Measurements from ENCODE around the gene PRAMEF5. TPM values are rescaled to one million over a fixed set of nuclear protein-coding genes. Genes with fewer than 3 reads are reported as not detected.
"Not testable (repeated sequence)": the region's sequence is repeated elsewhere in the genome, so short reads cannot be mapped to it uniquely, and the experiment has no call there.

PRAMEF5 gene
- not detected for total RNA-seq (2013)
- polyA plus RNA-seq (not detected), polyA minus RNA-seq (not detected in 2 replicates), total RNA-seq (0 to 0.58 (median 0) reads per million in 11 experiments)

GRCh38 chr1:13253898-13254297 is at the start of gene PRAMEF5:
Gene PRAMEF5, plus strand, starts transcription at chr1:13254198. Its CDS starts 5,071 bp downstream, at chr1:13259269.
- not testable (repeated sequence) for H3K9me3 ChIP-seq (replicated peaks in 1 of 2; ENCODE audit: control insufficient read depth in 1 of 2, insufficient read depth in 1 of 2, low read length in 2 of 2)

GRCh38 chr1:13208712-13209111 is 45.3 kb upstream of the PRAMEF5 start:
- H3K27ac ChIP-seq (ENCODE audit: low read depth in 1 of 2, low read length in 2 of 2); H3K9me3 ChIP-seq (replicated peaks in 1 of 2; ENCODE audit: control insufficient read depth in 1 of 2, insufficient read depth in 1 of 2, low read length in 2 of 2); H3K27me3 ChIP-seq (ENCODE audit: control insufficient read depth in 2 of 2, insufficient read depth in 2 of 2, low read length in 2 of 2); H3K4me1 Mint-ChIP-seq; H3K4me3 ChIP-seq (replicated peaks in 1 of 3; ENCODE audit: low read depth in 2 of 3, low read length in 3 of 3); H3K9me3 Mint-ChIP-seq; H3K9ac ChIP-seq (ENCODE audit: insufficient read depth, low read length, poor library complexity, severe bottlenecking); H4K20me1 ChIP-seq (ENCODE audit: insufficient read depth, low read length); DNase-seq; H3K4me2 ChIP-seq (replicated peaks; ENCODE audit: extremely low read depth, low read length, poor library complexity, severe bottlenecking); H3K36me3 Mint-ChIP-seq; intact Hi-C loops (cut with micrococcal nuclease); H3K4me3 Mint-ChIP-seq; H3K36me3 ChIP-seq (replicated peaks in 1 of 2; ENCODE audit: control insufficient read depth in 1 of 2, insufficient read depth in 2 of 2, low read length in 2 of 2); H3K79me2 ChIP-seq (ENCODE audit: insufficient read depth, low read length); H3K4me1 ChIP-seq (ENCODE audit: control insufficient read depth in 1 of 2, insufficient read depth in 2 of 2, low read length in 2 of 2); H3K27ac Mint-ChIP-seq; H2AFZ ChIP-seq (ENCODE audit: insufficient read depth, low read depth, low read length, poor library complexity, severe bottlenecking); H3K27me3 Mint-ChIP-seq (ENCODE audit: low read depth in 3 of 3): not testable (repeated sequence)
- no CpG with 5 or more reads among the region's 9 CpGs for WGBS (ENCODE audit: insufficient coverage)

More at GRCh38 chr1:13253898-13254297, at the start of gene PRAMEF5:
- H3K79me2 ChIP-seq (ENCODE audit: insufficient read depth, low read length); intact Hi-C loops (cut with micrococcal nuclease); H3K4me3 Mint-ChIP-seq; H3K4me2 ChIP-seq (replicated peaks; ENCODE audit: extremely low read depth, low read length, poor library complexity, severe bottlenecking); H2AFZ ChIP-seq (ENCODE audit: insufficient read depth, low read depth, low read length, poor library complexity, severe bottlenecking); H3K4me1 ChIP-seq (ENCODE audit: control insufficient read depth in 1 of 2, insufficient read depth in 2 of 2, low read length in 2 of 2); H3K4me3 ChIP-seq (replicated peaks in 1 of 3; ENCODE audit: low read depth in 2 of 3, low read length in 3 of 3); H3K4me1 Mint-ChIP-seq; H3K36me3 ChIP-seq (replicated peaks in 1 of 2; ENCODE audit: control insufficient read depth in 1 of 2, insufficient read depth in 2 of 2, low read length in 2 of 2); DNase-seq; H3K27me3 ChIP-seq (ENCODE audit: control insufficient read depth in 2 of 2, insufficient read depth in 2 of 2, low read length in 2 of 2); H3K9ac ChIP-seq (ENCODE audit: insufficient read depth, low read length, poor library complexity, severe bottlenecking); H3K36me3 Mint-ChIP-seq; H3K27ac ChIP-seq (ENCODE audit: low read depth in 1 of 2, low read length in 2 of 2); H3K27me3 Mint-ChIP-seq (ENCODE audit: low read depth in 3 of 3); H3K27ac Mint-ChIP-seq; H3K9me3 Mint-ChIP-seq; H4K20me1 ChIP-seq (ENCODE audit: insufficient read depth, low read length): not testable (repeated sequence)
- no CpG with 5 or more reads among the region's 5 CpGs for WGBS (ENCODE audit: insufficient coverage)

GRCh38 chr1:13216619-13217018 is 37.4 kb upstream of the PRAMEF5 start:
- H3K36me3 ChIP-seq (replicated peaks in 1 of 2; ENCODE audit: control insufficient read depth in 1 of 2, insufficient read depth in 2 of 2, low read length in 2 of 2); H3K9me3 Mint-ChIP-seq; intact Hi-C loops (cut with micrococcal nuclease); H3K27ac Mint-ChIP-seq; H3K4me1 ChIP-seq (ENCODE audit: control insufficient read depth in 1 of 2, insufficient read depth in 2 of 2, low read length in 2 of 2); DNase-seq; H3K4me1 Mint-ChIP-seq; H3K27me3 Mint-ChIP-seq (ENCODE audit: low read depth in 3 of 3); H3K4me3 ChIP-seq (replicated peaks in 1 of 3; ENCODE audit: low read depth in 2 of 3, low read length in 3 of 3); H3K36me3 Mint-ChIP-seq; H3K9me3 ChIP-seq (replicated peaks in 1 of 2; ENCODE audit: control insufficient read depth in 1 of 2, insufficient read depth in 1 of 2, low read length in 2 of 2); H2AFZ ChIP-seq (ENCODE audit: insufficient read depth, low read depth, low read length, poor library complexity, severe bottlenecking); H3K9ac ChIP-seq (ENCODE audit: insufficient read depth, low read length, poor library complexity, severe bottlenecking); H3K27ac ChIP-seq (ENCODE audit: low read depth in 1 of 2, low read length in 2 of 2); H3K27me3 ChIP-seq (ENCODE audit: control insufficient read depth in 2 of 2, insufficient read depth in 2 of 2, low read length in 2 of 2); H4K20me1 ChIP-seq (ENCODE audit: insufficient read depth, low read length); H3K4me2 ChIP-seq (replicated peaks; ENCODE audit: extremely low read depth, low read length, poor library complexity, severe bottlenecking); H3K79me2 ChIP-seq (ENCODE audit: insufficient read depth, low read length); H3K4me3 Mint-ChIP-seq: not testable (repeated sequence)
- no CpG with 5 or more reads among the region's 7 CpGs for WGBS (ENCODE audit: insufficient coverage)

- H4K20me1 ChIP-seq (ENCODE audit: insufficient read depth, low read length); intact Hi-C loops (cut with micrococcal nuclease); H3K27me3 ChIP-seq (ENCODE audit: control insufficient read depth in 2 of 2, insufficient read depth in 2 of 2, low read length in 2 of 2); H3K9me3 Mint-ChIP-seq; H3K4me2 ChIP-seq (replicated peaks; ENCODE audit: extremely low read depth, low read length, poor library complexity, severe bottlenecking); H3K36me3 Mint-ChIP-seq; H3K4me3 Mint-ChIP-seq; H3K4me1 Mint-ChIP-seq; H3K36me3 ChIP-seq (replicated peaks in 1 of 2; ENCODE audit: control insufficient read depth in 1 of 2, insufficient read depth in 2 of 2, low read length in 2 of 2); H3K9ac ChIP-seq (ENCODE audit: insufficient read depth, low read length, poor library complexity, severe bottlenecking); H3K27me3 Mint-ChIP-seq (ENCODE audit: low read depth in 3 of 3); H3K27ac Mint-ChIP-seq; H3K4me3 ChIP-seq (replicated peaks in 1 of 3; ENCODE audit: low read depth in 2 of 3, low read length in 3 of 3); H3K4me1 ChIP-seq (ENCODE audit: control insufficient read depth in 1 of 2, insufficient read depth in 2 of 2, low read length in 2 of 2); H2AFZ ChIP-seq (ENCODE audit: insufficient read depth, low read depth, low read length, poor library complexity, severe bottlenecking); DNase-seq; H3K9me3 ChIP-seq (replicated peaks in 1 of 2; ENCODE audit: control insufficient read depth in 1 of 2, insufficient read depth in 1 of 2, low read length in 2 of 2); H3K79me2 ChIP-seq (ENCODE audit: insufficient read depth, low read length); H3K27ac ChIP-seq (ENCODE audit: low read depth in 1 of 2, low read length in 2 of 2): not testable (repeated sequence)
- WGBS (ENCODE audit: insufficient coverage), result no CpG with 5 or more reads among the region's 3 CpGs
Measured at GRCh38 chr1:13219203-13219602, 34.8 kb upstream of the PRAMEF5 start.

Measured in CD14-positive monocyte (primary cell).